Activated T-cell treated with anti-CD3 and anti-CD28 coated beads, Interleukin-2, amount 50 U/mL, for 4 hours (primary cell): ENCODE data around the gene MYO1H. TPM values are rescaled to one million over a fixed set of nuclear protein-coding genes. Genes with fewer than 3 reads are reported as not detected.
"Not testable (repeated sequence)": the region's sequence is repeated elsewhere in the genome, so short reads cannot be mapped to it uniquely, and the experiment has no call there.

Experiments used
- ATAC-seq, 2 donors: fragments of 200-7000 bp; cut with Tn5 transposase; one replicate each; pipeline ENCODE4 v1.10.0; 2021
- DNase-seq: peaks from one replicate; pipeline ENCODE4 v3.0.0-alpha.2; 2020
- H3K27me3 Mint-ChIP-seq: one replicate; pipeline ENCODE4 v1.8.0; 2021; ENCODE audit warnings: low read depth, mixed read lengths
- H3K36me3 Mint-ChIP-seq: one replicate; pipeline ENCODE4 v1.8.0; 2022; ENCODE audit warnings: mixed read lengths; ENCODE audit not compliant: insufficient read depth
- H3K4me1 Mint-ChIP-seq: one replicate; pipeline ENCODE4 v1.8.0; 2021; ENCODE audit warnings: low read depth, mixed read lengths
- H3K4me3 Mint-ChIP-seq: one replicate; pipeline ENCODE4 v1.8.0; 2021; ENCODE audit warnings: mild to moderate bottlenecking, moderate library complexity, mixed read lengths
- H3K9me3 Mint-ChIP-seq: one replicate; pipeline ENCODE4 v1.8.0; 2021; ENCODE audit warnings: mixed read lengths
- total RNA-seq, 3 donors: library from RNA; stranded (reverse); gene quantifications; one replicate each; pipeline ENCODE4 v1.2.1, GENCODE V29; 2021

MYO1H gene
- not detected for total RNA-seq

GRCh38 chr12:109347589-109347988, at the start of gene MYO1H:
TSS of gene MYO1H (plus strand) at chr12:109347900. CDS start at chr12:109347961, 61 bp downstream.
- Mint-ChIP-seq H3K36me3 (no peaks in the 10 kb centered on the region), H3K4me1 (no peaks in the 10 kb centered on the region), H3K27me3 (peaks cover 14% of the 10 kb centered on the region), H3K4me3 (no peak within 1 kb of the TSS), H3K9me3 (no peaks in the 10 kb centered on the region)
- ATAC-seq (no peak), DNase-seq (no peak)

DNA sequence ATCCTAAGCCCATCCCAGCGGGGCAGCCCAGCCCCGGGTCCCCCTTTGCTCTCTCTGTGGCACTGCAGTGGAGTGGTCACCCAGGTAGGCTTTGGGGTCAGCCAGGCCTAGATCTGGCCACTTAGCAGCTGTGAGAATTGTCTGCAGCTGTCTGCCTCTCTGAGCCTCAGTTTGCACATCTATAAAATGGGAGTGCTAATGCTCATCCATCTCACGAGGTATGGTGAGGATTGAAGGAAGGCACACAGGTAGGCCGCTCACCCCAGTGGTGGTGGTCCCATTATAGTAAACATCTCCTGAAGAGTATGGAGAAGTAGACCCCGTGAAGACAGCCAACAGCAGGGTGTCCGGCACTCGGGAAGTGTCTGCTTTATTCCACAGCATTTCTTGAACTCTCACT, 47.9 kb upstream of the MYO1H start:
- DNase-seq (no peak), ATAC-seq (no peak)
- no peaks in the 10 kb centered on the region for H3K9me3 Mint-ChIP-seq
- no peak overlapping the region for H3K4me3 Mint-ChIP-seq
- peaks cover 30% of the 10 kb centered on the region for H3K27me3 Mint-ChIP-seq
- no peaks in the 10 kb centered on the region for H3K36me3 Mint-ChIP-seq
- no peaks in the 10 kb centered on the region for H3K4me1 Mint-ChIP-seq

GRCh38 chr12:109301643-109302168, 46.0 kb upstream of the MYO1H start:
- Mint-ChIP-seq H3K9me3 (no peaks in the 10 kb centered on the region), H3K4me1 (no peaks in the 10 kb centered on the region), H3K36me3 (no peaks in the 10 kb centered on the region), H3K4me3 (no peak overlapping the region), H3K27me3 (peaks cover 27% of the 10 kb centered on the region)
- DNase-seq = no peak
- ATAC-seq = no peak

GRCh38 chr12:109302358-109302757, 45.3 kb upstream of the MYO1H start:
- no peak for ATAC-seq
- no peak overlapping the region for H3K4me3 Mint-ChIP-seq
- H3K27me3 Mint-ChIP-seq = peaks cover 34% of the 10 kb centered on the region
- no peaks in the 10 kb centered on the region for H3K36me3 Mint-ChIP-seq
- no peak for DNase-seq
- H3K4me1 Mint-ChIP-seq = no peaks in the 10 kb centered on the region
- no peaks in the 10 kb centered on the region for H3K9me3 Mint-ChIP-seq

DNA sequence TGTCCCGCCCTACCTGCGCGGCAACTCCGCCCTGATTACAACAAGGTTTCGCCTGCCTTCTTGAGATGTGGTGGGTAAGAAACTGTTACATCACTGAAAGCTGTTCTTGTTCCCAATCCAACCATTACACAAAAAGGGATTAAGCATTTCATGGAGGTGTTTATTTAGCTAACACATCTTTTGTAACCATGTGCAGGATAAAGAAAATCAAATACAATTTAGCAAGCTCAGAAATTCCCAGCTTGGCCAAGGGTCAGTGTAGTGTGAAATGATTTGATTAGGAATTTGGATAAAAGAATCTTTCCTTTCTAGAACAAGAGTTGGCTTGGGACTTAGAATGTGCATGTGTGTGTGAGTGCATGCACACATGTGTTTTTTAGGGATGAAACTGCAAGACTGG, 44.9 kb upstream of the MYO1H start:
- no peak overlapping the region for H3K4me3 Mint-ChIP-seq
- H3K27me3 Mint-ChIP-seq = peaks cover 38% of the 10 kb centered on the region

DNA sequence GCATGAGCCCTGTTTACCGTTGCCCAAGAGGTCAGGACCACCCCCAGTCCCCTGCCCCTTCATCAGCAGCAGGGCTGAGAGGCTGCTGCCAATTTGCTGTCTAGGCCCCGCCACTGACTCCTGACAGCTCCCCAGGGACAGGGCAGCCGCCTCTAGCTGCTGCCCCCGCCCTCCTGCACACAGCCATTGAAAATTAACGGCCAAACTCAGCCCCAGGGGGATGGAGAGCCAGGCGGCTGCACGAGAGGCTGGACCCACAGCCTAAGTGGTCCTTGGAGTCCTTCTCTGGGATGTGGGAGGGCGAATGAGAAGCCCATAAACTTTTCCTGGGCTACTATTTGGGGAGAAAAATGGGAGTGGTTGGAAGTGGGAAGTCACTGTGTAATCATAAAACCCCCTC, 43.2 kb upstream of the MYO1H start:
- no peaks in the 10 kb centered on the region for H3K36me3 Mint-ChIP-seq
- H3K27me3 Mint-ChIP-seq = peaks cover 51% of the 10 kb centered on the region
- no peak for DNase-seq
- no peaks in the 10 kb centered on the region for H3K9me3 Mint-ChIP-seq
- no peak overlapping the region for H3K4me3 Mint-ChIP-seq
- ATAC-seq = no peak
- H3K4me1 Mint-ChIP-seq = peaks cover 5% of the 10 kb centered on the region

More for the DNA sequence above, 44.9 kb upstream of the MYO1H start:
- no peaks in the 10 kb centered on the region for H3K36me3 Mint-ChIP-seq
- ATAC-seq (no peak), DNase-seq (no peak)
- H3K9me3 Mint-ChIP-seq = no peaks in the 10 kb centered on the region
- no peaks in the 10 kb centered on the region for H3K4me1 Mint-ChIP-seq

- peaks cover 55% of the 10 kb centered on the region for H3K27me3 Mint-ChIP-seq
- peaks cover 9% of the 10 kb centered on the region for H3K4me1 Mint-ChIP-seq
- ATAC-seq (no peak), DNase-seq (no peak)
- no peaks in the 10 kb centered on the region for H3K36me3 Mint-ChIP-seq
- no peak overlapping the region for H3K4me3 Mint-ChIP-seq
- H3K9me3 Mint-ChIP-seq = no peaks in the 10 kb centered on the region
Measured at GRCh38 chr12:109305547-109305946, 42.2 kb upstream of the MYO1H start.

DNA sequence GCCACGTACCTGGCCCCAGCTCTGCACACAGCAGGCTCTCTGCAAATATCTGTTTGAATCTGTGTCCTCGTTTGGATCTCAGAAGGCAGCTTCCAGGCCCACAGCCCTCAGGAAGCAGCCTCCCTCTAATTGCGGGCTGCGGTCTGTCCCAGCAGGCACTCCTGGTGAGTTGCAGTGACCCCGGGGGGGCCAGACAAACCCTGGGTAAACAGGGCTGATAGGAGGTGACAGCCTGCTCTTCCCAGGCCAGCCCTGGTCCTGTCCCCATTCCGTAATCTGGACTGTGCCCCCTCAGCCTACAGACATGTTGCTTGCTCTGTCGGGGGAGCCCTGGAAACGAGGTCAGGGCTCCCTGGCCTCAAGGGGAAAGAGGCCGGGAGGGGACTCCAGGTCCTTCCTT, 40.6 kb upstream of the MYO1H start:
- no peaks in the 10 kb centered on the region for H3K9me3 Mint-ChIP-seq
- ATAC-seq = no peak
- no peak overlapping the region for H3K4me3 Mint-ChIP-seq
- peaks cover 61% of the 10 kb centered on the region for H3K27me3 Mint-ChIP-seq
- DNase-seq = no peak
- H3K4me1 Mint-ChIP-seq = peaks cover 15% of the 10 kb centered on the region
- no peaks in the 10 kb centered on the region for H3K36me3 Mint-ChIP-seq

GRCh38 chr12:109308534-109309380, 38.9 kb upstream of the MYO1H start, which contains the start of gene FOXN4:
TSS of gene FOXN4 (minus strand) at chr12:109309284. CDS start at chr12:109308321, 963 bp downstream.
- Mint-ChIP-seq H3K9me3 (no peaks in the 10 kb centered on the region), H3K27me3 (peaks cover 69% of the 10 kb centered on the region), H3K4me1 (peaks cover 15% of the 10 kb centered on the region), H3K4me3 (peak within 1 kb of the TSS; percentile 79), H3K36me3 (no peaks in the 10 kb centered on the region)
- ATAC-seq = no peak
- no peak for DNase-seq

GRCh38 chr12:109309381-109310246, 38.1 kb upstream of the MYO1H start:
- no peak for DNase-seq
- Mint-ChIP-seq H3K4me3 (peak overlapping the region; percentile 79), H3K27me3 (peaks cover 69% of the 10 kb centered on the region), H3K36me3 (no peaks in the 10 kb centered on the region), H3K9me3 (no peaks in the 10 kb centered on the region), H3K4me1 (peaks cover 15% of the 10 kb centered on the region)
- ATAC-seq = peak; percentile 68 to 70

GRCh38 chr12:109310247-109311125, 37.2 kb upstream of the MYO1H start:
- peaks cover 69% of the 10 kb centered on the region for H3K27me3 Mint-ChIP-seq
- ATAC-seq (peak; percentile 52 to 68), DNase-seq (no peak)
- H3K9me3 Mint-ChIP-seq = no peaks in the 10 kb centered on the region
- peaks cover 15% of the 10 kb centered on the region for H3K4me1 Mint-ChIP-seq
- no peaks in the 10 kb centered on the region for H3K36me3 Mint-ChIP-seq
- H3K4me3 Mint-ChIP-seq = peak overlapping the region; percentile 70

- H3K9me3 Mint-ChIP-seq, H3K4me3 Mint-ChIP-seq, H3K36me3 Mint-ChIP-seq, DNase-seq, ATAC-seq, H3K4me1 Mint-ChIP-seq: not testable (repeated sequence)
- H3K27me3 Mint-ChIP-seq = peaks cover 34% of the 10 kb centered on the region
Measured at GRCh38 chr12:109321294-109321693, 26.4 kb upstream of the MYO1H start.

DNA sequence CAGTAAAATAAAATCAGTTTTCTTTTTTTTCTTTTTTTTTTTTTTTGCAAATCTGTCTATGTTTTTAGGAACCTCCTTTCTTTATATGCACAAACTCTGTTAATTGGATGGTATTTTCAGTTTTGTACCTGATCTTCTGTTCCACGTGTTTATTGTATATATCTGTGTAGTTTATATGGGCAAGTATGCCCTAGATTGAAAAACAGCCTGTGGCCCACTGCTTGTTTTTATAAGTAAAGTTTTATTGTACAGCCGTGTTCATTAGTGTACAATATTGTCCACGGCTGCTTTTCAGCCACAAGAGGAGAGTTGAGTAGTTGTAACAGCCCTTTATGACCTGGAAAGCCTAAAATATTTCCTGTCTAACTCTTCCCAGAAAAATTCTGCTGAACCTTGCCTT, 18.7 kb upstream of the MYO1H start:
- Mint-ChIP-seq H3K4me1 (no peaks in the 10 kb centered on the region), H3K9me3 (no peaks in the 10 kb centered on the region), H3K27me3 (peaks cover 5% of the 10 kb centered on the region), H3K4me3 (no peak overlapping the region), H3K36me3 (no peaks in the 10 kb centered on the region)
- ATAC-seq = no peak
- no peak for DNase-seq

GRCh38 chr12:109329686-109330085, 18.0 kb upstream of the MYO1H start:
- DNase-seq (no peak), ATAC-seq (no peak)
- peaks cover 8% of the 10 kb centered on the region for H3K27me3 Mint-ChIP-seq
- no peak overlapping the region for H3K4me3 Mint-ChIP-seq
- no peaks in the 10 kb centered on the region for H3K9me3 Mint-ChIP-seq
- H3K36me3 Mint-ChIP-seq = no peaks in the 10 kb centered on the region
- no peaks in the 10 kb centered on the region for H3K4me1 Mint-ChIP-seq
